T follicular helper cell (primary cell): ENCODE measurements around the gene OR2AT4.
"Not testable (repeated sequence)": the region's sequence is repeated elsewhere in the genome, so short reads cannot be mapped to it uniquely, and the experiment has no call there.

ENCODE experiments used
- DNase-seq: peaks from one replicate; pipeline ENCODE4 v3.0.0-alpha.2; 2020; ENCODE audit warnings: low read depth

Gene OR2AT4

GRCh38 chr11:75103380-75104026, 6.8 kb upstream of the OR2AT4 start:
- no peak for DNase-seq

DNA sequence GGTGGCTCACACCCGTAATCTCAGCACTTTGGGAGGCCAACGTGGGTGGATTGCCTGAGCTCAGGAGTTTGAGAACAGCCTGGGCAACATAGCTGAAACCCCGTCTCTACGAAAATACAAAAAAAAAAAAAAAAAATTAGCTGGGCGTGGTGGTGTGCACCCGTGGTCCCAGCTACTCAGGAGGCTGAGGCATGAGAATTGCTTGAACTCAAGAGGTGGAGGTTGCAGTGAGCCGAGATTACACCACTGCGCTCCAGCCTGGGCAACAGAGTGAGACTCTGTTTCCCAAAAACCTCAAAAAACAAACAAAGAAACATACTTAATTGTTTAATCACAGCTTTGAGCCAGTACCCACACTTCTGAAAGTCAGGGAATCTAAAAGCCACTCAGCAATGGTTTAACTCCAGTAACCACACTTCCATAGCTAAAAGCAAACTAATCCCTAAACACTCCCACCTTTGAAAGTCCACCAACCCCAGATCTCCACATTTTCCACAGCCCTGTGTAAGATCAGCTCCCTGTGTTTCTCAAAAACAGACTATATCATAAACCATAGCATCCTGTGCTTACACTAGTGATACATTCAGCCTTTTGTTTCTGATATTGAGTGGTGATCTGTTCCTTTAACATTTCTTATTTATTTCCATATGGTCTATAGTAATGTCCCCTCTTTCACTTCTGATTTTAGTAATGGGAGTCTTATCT, 4.9 kb upstream of the OR2AT4 start:
- no peak for DNase-seq

DNA sequence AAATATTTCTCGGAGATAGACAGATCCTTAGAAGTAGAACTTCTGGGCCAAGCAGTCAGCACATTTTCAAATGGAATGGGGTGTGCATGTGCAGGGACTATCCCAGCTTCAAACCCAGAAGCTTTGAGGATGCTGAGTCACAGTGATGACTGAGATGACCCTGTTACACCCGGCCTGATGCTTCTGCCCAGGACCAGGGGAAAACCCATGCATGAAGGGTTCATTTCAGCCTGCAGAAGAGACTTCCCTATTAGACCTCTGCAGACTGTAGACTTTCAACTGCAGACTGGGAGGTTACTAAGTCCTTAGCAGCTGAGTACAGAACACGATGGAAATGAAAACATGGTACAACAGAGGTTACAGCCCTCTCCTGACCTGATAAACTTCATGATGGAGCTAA, 3.6 kb upstream of the OR2AT4 start:
- no peak for DNase-seq

- DNase-seq: no peak
Measured at GRCh38 chr11:75099635-75100034, 3.0 kb upstream of the OR2AT4 start.

DNA sequence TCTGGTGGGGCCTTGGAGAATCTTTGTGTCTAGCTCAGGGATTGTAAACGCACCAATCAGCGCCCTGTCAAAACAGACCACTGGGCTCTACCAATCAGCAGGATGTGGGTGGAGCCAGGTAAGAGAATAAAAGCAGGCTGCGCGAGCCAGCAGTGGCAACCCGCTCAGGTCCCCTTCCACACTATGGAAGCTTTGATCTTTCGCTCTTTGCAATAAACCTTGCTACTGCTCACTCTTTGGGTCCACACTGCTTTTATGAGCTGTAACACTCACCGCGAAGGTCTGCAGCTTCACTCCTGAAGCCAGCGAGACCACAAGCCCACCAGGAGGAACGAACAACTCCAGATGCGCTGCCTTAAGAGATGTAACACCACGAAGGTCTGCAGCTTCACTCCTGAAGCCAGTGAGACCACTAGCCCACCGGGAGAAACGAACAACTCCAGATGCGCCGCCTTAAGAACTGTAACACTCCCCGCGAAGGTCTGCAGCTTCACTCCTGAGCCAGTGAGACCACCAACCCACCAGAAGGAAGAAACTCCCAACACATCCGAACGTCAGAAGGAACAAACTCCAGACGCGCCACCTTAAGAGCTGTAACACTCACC, 2.3 kb upstream of the OR2AT4 start:
- not testable (repeated sequence) for DNase-seq

- DNase-seq: not testable (repeated sequence)
Measured at GRCh38 chr11:75098181-75098580, 1.5 kb upstream of the OR2AT4 start.

DNA sequence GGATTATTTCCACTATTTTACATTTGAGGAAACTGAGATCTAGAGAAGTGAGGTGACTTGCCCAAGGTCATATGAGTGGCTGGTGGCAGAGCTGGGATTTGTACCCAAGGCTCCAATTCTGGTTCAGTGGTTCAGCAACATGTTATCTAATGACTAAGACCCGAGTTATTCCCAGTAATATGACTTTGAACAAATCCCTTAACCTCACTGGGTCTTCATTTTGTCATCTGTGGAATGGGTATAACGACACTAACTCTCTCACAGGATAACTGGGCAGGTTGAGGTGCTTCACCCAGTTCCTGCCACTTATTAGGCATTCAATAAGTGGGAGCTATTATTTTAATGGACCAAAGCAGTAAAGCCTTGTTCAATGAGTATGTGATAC, 489 bp upstream of the OR2AT4 start:
- DNase-seq: no peak

- DNase-seq: not testable (repeated sequence)
Measured at GRCh38 chr11:75094382-75094781, 2.3 kb downstream of the OR2AT4 start.

- no peak for DNase-seq
Measured at GRCh38 chr11:75090671-75091177, 6.0 kb downstream of the OR2AT4 start.

DNA sequence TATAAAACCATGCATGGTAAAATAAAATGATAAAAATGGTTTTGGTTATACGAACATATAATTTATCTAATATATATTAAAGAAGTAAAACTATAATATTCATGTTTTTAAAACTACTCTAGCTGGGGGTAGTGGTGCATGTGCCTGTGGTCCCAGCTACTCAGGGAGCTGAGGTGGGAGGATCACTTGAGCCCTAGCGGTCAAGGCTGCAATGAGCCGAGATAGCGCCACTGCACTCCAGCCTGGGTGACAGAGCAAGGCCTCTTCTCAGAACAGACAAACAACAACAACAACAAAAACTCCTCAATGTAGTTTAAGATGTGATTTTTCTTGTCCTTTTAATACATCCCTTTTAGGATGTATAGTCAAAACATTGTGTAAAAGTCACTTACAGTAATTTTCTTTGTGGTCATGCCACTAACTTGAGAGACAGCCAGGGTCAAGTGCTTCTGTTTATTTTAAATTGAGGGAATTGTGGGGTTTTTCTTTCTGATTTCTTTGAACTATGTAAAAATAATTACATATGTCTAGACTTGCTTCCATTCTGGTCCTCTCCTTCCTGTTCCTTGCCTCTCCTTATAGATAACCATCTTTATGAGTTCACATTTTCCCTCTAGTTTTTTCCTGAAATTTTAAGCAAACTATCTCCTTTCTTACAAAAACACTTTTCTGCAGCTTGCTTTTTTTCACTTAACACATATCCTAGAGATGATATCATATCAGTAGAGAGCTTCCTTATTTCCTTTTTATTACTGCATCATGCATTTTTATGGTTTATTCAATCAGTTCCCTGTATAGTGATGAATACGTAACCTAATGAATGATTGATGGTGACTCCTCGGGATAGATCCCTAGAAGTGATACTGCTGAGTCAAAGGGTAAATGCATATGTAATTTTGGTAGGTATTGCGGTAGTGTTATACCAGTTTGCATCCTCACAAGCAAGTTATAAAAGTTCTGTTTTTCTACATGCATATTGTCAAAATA, 9.1 kb downstream of the OR2AT4 start:
- no peak for DNase-seq

GRCh38 chr11:75084883-75085282, 11.8 kb downstream of the OR2AT4 start:
- no peak for DNase-seq

DNA sequence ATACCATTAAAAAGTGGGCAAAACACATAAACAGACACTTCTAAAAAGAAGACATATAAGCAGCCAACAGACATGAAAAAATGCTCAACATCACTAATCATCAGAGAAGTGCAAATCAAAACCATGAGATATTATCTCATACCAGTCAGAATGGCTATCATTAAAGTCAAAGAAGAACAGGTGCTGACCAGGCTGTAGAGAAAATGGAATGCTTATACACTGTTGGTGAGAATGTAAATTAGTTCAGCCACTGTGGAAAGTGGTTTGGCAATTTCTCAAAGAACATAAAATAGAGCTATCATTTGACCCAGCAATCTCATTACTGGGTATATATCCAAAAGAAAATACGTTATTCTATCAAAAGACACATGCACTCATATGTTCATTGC, 13.5 kb downstream of the OR2AT4 start:
- DNase-seq: no peak

GRCh38 chr11:75082601-75083216, 14.0 kb downstream of the OR2AT4 start:
- DNase-seq: no peak

DNA sequence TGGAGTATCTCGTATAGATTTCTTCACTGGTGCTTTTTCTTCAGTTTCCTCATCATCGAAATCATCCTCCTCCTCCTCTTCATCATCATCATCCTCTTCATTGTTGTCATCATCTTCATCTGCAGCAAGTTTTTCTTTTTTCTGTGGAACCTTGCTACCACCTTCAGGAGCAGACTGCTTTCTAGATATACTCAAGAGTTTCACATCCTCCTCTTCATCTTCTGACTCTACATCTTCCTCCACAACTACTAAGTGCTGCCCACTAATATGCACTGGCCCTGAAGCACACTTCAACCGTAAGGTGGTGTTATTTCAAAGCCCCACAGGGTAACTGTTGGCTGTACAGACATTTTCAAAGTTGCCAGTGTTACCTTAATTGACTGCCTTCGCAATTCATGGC, 17.1 kb downstream of the OR2AT4 start:
- no peak for DNase-seq

- DNase-seq: no peak
Measured at GRCh38 chr11:75078233-75078632, 18.4 kb downstream of the OR2AT4 start.

DNA sequence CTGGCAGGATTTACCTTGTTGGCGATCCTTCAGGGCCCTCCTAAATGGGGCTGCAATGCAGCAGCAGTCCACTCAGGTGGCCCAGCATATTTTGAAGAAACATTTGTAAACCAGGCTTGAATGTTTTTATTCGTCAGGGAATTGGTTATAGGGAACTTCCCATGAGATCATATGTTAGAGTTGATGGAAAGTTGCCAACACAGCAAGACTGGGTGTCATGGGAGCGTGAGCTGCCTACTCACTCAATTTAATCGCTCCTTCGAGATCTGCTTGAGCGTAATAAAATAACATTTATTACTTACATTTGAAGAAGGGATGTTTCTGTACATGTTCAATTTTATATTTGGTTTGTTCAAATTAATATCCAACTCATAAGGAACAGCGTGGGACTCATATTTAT, 19.4 kb downstream of the OR2AT4 start:
- DNase-seq: no peak

GRCh38 chr11:75076671-75077070, 20.0 kb downstream of the OR2AT4 start:
- no peak for DNase-seq

- DNase-seq: no peak
Measured at GRCh38 chr11:75073459-75074190, 23.1 kb downstream of the OR2AT4 start.

DNA sequence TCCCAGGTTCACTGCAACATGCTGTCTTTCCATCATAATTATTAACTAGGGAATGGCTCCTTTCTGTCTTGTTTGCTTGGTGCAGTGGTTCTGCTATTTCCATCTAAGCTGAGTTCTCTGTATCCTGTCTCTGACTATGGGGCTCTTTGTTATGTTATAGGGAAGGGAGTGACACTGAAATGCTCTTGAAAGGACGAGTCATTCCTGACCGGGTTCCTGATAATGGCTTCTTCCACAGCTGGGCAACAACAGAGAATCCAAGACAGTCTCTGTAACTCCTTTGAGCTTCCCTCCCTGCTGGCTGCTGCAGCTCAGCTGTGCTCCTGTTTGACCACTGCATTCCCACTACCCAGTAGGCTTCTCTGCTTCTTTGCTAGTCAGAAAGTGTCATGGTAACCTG, 24.1 kb downstream of the OR2AT4 start:
- DNase-seq: no peak

DNA sequence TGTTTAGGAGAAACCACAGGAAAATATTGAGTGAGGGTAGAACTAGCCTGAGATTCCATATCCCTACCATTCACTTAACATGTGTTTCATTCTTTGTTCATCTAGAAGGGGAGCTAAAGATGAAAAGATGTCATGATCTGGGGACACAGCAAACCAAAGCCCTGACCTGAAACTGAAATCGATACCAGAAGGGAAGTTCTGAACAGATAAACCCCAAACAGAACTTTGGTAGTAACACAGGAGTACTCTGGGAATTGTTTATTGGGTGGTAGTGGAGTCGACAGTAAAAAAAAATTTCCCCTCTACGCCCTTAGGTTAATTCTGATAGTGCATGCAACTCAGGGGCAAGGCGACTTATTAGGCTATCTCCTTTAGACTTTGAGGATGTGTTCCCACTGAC, 27.2 kb downstream of the OR2AT4 start:
- no peak for DNase-seq

- DNase-seq: no peak
Measured at GRCh38 chr11:75068993-75069392, 27.7 kb downstream of the OR2AT4 start.
